A549 (cell line): ENCODE measurements around the gene TRPM4. TPM values are rescaled to one million over a fixed set of nuclear protein-coding genes. Genes with fewer than 3 reads are reported as not detected.
A peak's percentile ranks its signal among the peaks of the same experiment; 100 is the strongest.

ENCODE experiments used
- ATAC-seq, 2 experiments: fragments of 200-7000 bp in 1 of 2; fragments of >200 bp in 1 of 2; cut with Nextera tagmentation in 1 of 2; cut with Tn5 transposase in 1 of 2; 3 replicates each; pipeline versions ENCODE4 v1.8.0 to v1.9.1; 2018 to 2020; ENCODE audit warnings: mild to moderate bottlenecking in 1 of 2, moderate library complexity in 1 of 2
- CTCF ChIA-PET: fragments of 300-600 bp; sonication (Branson Sonifier 250); formaldehyde crosslinking; extraction: SDS; loops from one replicate; lab custom pipeline; 2021; ENCODE audit warnings: antibody characterized with exemption, inconsistent platforms; lab: Yijun Ruan, JAX
- POLR2A ChIA-PET: fragments of 350-600 bp; formaldehyde crosslinking; extraction: SDS; loops from one replicate; lab custom pipeline; 2021; ENCODE audit warnings: antibody characterized with exemption, inconsistent platforms; lab: Yijun Ruan, JAX
- DNase-seq, 2 experiments: peaks; one replicate each; pipeline versions ENCODE4 v3.0.0 to v3.0.0-alpha.2; 2011 to 2016; ENCODE audit warnings: low read depth in 1 of 2, low spot score in 1 of 2
- FAIRE-seq: peaks from 2 replicates; lab custom pipeline; 2011; peaks lifted over from hg19 to GRCh38; lab: Jason Lieb, UNC
- H3K27ac ChIP-seq, 2 experiments: fragments of >200 bp; sonication (Bioruptor Twin); formaldehyde crosslinking; 3 replicates each; pipeline ENCODE4 v1.5.1; 2016 to 2017
- H3K4me1 ChIP-seq: fragments of >200 bp; sonication (Bioruptor Twin); formaldehyde crosslinking; 3 replicates; pipeline ENCODE4 v1.6.1; 2016
- H3K4me2 ChIP-seq: fragments of >200 bp; sonication (Bioruptor Twin); formaldehyde crosslinking; 3 replicates; pipeline ENCODE4 v1.6.1; 2016
- H3K4me3 ChIP-seq: fragments of >200 bp; sonication (Bioruptor Twin); formaldehyde crosslinking; 3 replicates; pipeline ENCODE4 v1.5.1; 2016
- H3K9me3 ChIP-seq: fragments of >200 bp; sonication (Bioruptor Twin); formaldehyde crosslinking; 3 replicates; pipeline ENCODE4 v1.6.1; 2016
- BHLHE40 ChIP-seq: IDR thresholded peaks from 2 replicates; pipeline ENCODE4 v1.6.1; 2012; ENCODE audit warnings: low read depth, low read length, inconsistent platforms
- EHF ChIP-seq: fragments of 250-450 bp; sonication (Bioruptor Pico); IDR thresholded peaks from 2 replicates; pipeline ENCODE4 v1.5.0; 2020; ENCODE audit warnings: mild to moderate bottlenecking
- EHMT2 ChIP-seq: fragments of 200-600 bp; sonication (generic); IDR thresholded peaks from 2 replicates; pipeline ENCODE4 v1.6.1; 2016; ENCODE audit warnings: antibody characterized with exemption, low read depth, mild to moderate bottlenecking, moderate library complexity
- EP300 ChIP-seq, 2 experiments: fragments of >200 bp; sonication (Bioruptor Twin); formaldehyde crosslinking; IDR thresholded peaks; 2 replicates in 1 of 2; 3 replicates in 1 of 2; pipeline ENCODE4 v1.6.1; 2016 to 2017
- FOSB ChIP-seq: fragments of 250-450 bp; sonication (Bioruptor Pico); IDR thresholded peaks from 2 replicates; pipeline ENCODE4 v1.5.0; 2020; ENCODE audit warnings: mild to moderate bottlenecking, moderate library complexity
- FOSL2 ChIP-seq, 2 experiments: fragments of 450-650 bp in 1 of 2; fragments of >200 bp in 1 of 2; sonication (Bioruptor Twin) in 1 of 2; formaldehyde crosslinking; IDR thresholded peaks; 2 replicates each; pipeline versions ENCODE4 v1.5.0 to v1.6.1; 2016 to 2020; ENCODE audit warnings: mild to moderate bottlenecking in 1 of 2, moderate library complexity in 1 of 2
- HEYL ChIP-seq: fragments of 250-450 bp; sonication (Bioruptor Pico); IDR thresholded peaks from 2 replicates; pipeline ENCODE4 v1.8.0; 2021; ENCODE audit warnings: mild to moderate bottlenecking, moderate library complexity
- MYC ChIP-seq: IDR thresholded peaks from 2 replicates; pipeline ENCODE4 v1.6.1; 2012; ENCODE audit warnings: mild to moderate bottlenecking, inconsistent platforms, low read length, improper control_type of control experiment, borderline replicate concordance
- NFE2L2 ChIP-seq: fragments of 150-350 bp; conservative IDR thresholded peaks from 2 replicates; pipeline ENCODE4 v1.6.1; 2014; ENCODE audit warnings: low read length
- NPAS2 ChIP-seq: fragments of 250-450 bp; sonication (Bioruptor Pico); IDR thresholded peaks from 2 replicates; pipeline ENCODE4 v1.8.0; 2022; ENCODE audit warnings: mild to moderate bottlenecking, moderate library complexity, borderline replicate concordance
- NR3C1 ChIP-seq: fragments of >200 bp; sonication (Bioruptor Twin); formaldehyde crosslinking; IDR thresholded peaks from 3 replicates; pipeline ENCODE4 v1.6.1; 2017
- RARB ChIP-seq: fragments of 250-450 bp; sonication (Bioruptor Pico); IDR thresholded peaks from 2 replicates; pipeline ENCODE4 v1.8.0; 2021; ENCODE audit warnings: mild to moderate bottlenecking, moderate library complexity
- RFX5 ChIP-seq: fragments of 450-650 bp; IDR thresholded peaks from 2 replicates; pipeline ENCODE4 v1.7.1; 2014; ENCODE audit warnings: antibody characterized with exemption, mild to moderate bottlenecking, moderate library complexity
- TFCP2L1 ChIP-seq: fragments of 250-450 bp; sonication (Bioruptor Pico); IDR thresholded peaks from 2 replicates; pipeline ENCODE4 v1.5.0; 2021; ENCODE audit warnings: mild to moderate bottlenecking
- ZFP36 ChIP-seq: fragments of 450-650 bp; IDR thresholded peaks from 2 replicates; pipeline ENCODE4 v1.6.1; 2014; ENCODE audit warnings: borderline replicate concordance; ENCODE audit not compliant: partially characterized antibody
- WGBS: methylation state at CpG from one replicate; pipeline ENCODE4 v1.1.6; 2017; ENCODE audit errors: missing lambda C conversion rate; 5-methylcytosine and 5-hydroxymethylcytosine counted together
- polyA plus RNA-seq, 4 experiments: library from polyadenylated mRNA; depleted of rRNA in 3 of 4; stranded (reverse); fragments of >200 nt; fragmentation: RNase III in 1 of 4; extraction: RNeasy Plus Mini Kit Qiagen cat#74134 plus additional on column Dnase treatment in 1 of 4; gene quantifications; 2 replicates in 3 of 4; 3 replicates in 1 of 4; pipeline ENCODE4 v1.2.3, GENCODE V29; 2011 to 2017
- TF ChIP-seq, protein P1 (sequence below): fragments of 150-350 bp; IDR thresholded peaks from 2 replicates; pipeline ENCODE4 v1.6.1; 2014; ENCODE audit warnings: low read depth, mild to moderate bottlenecking, low read length
- TF ChIP-seq, protein P2 (sequence below): fragments of 450-650 bp; IDR thresholded peaks from 2 replicates; pipeline ENCODE4 v1.6.1; 2014; ENCODE audit warnings: antibody characterized with exemption
- TF ChIP-seq, protein P3 (sequence below): fragments of 200-600 bp; sonication (generic); IDR thresholded peaks from 2 replicates; pipeline ENCODE4 v1.6.1; 2016; ENCODE audit warnings: antibody characterized with exemption, mild to moderate bottlenecking, moderate library complexity
- TF ChIP-seq, protein P4 (sequence below): fragments of >200 bp; sonication (Bioruptor Twin); formaldehyde crosslinking; IDR thresholded peaks from 2 replicates; pipeline ENCODE4 v1.6.1; 2016
- TF ChIP-seq, protein P5 (sequence below): fragments of >200 bp; sonication (Bioruptor Twin); formaldehyde crosslinking; IDR thresholded peaks from 3 replicates; pipeline ENCODE4 v1.6.1; 2016
- TF ChIP-seq, protein P6 (sequence below): fragments of 250-450 bp; sonication (Bioruptor Pico); IDR thresholded peaks from 2 replicates; pipeline ENCODE4 v1.5.0; 2021; ENCODE audit warnings: mild to moderate bottlenecking, moderate library complexity, borderline replicate concordance

TRPM4 gene
- polyA plus RNA-seq, 2 of the 4 experiments (the other 2 are of a cell fraction), result 4.7 to 9.1 TPM

DNA sequence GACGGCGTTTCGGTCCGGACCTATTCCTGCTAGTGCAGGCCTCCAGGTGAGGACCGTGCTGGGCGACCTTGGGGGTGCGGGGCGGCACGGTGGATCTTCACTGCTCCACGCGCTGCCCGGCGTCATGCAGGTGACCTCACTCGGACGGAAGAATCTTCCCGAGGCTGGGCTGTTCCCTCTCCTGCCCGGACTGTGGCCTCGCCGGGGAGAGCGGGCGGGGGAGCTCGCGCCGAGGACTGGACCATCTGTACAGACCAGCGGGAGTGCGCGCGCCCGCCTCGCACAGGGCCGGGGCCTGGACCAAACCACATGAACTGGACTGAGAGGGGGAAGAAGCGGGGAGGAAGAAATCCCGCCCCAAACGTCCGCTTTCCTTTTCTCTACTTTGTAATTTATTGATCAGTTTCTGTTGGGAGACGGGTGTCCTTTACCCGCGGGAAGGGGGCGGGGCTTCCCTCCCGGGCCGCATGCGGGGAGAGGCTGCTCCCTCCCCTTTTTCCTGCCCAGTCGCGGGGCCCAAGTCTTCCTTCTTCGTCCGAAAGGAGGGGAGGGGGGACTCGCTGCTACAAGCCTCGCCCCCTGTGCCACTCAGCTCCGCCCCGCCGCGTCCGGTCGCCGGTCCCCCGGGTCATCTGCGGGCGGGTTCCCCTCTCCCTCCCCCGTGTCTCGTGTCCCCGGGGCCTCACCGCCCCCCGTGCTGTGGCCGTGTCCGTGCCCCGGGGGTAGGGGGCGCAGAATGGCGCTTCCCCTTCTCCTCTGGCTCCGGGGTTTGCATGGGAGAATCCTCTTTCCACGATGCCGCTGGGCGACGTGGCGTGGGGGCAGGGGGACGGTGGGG is 7.3 kb upstream of the TRPM4 start (continued):
- TF ChIP-seq TFCP2L1 (CRISPR knock-in tag) (no peak), EHMT2 (no peak), EHF (CRISPR knock-in tag) (no peak), HEYL (CRISPR knock-in tag) (no peak)

DNA sequence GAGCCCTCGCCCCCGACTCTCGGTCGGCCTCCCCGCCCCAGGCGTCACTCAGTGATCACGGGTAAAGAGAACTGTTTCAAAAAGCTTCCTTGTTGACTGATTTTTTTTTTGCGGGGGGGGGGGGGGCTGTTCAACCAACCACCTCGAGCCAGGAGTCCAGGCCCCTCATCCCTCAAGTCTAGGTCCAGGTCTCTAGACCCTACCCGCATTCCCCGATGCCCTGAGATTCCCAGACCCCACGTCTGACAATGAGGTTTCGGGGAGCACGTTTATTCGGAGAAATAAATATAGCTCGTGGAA is 6.7 kb upstream of the TRPM4 start:
- no peak for DNase-seq
- FAIRE-seq, result no peak
- Histone ChIP-seq H3K4me2 (peak overlapping the region; percentile 100), H3K27ac (peak overlapping the region; percentile 76 to 83), H3K9me3 (no peaks in the 10 kb centered on the region), H3K4me1 (peaks cover 26% of the 10 kb centered on the region), H3K4me3 (peak overlapping the region; percentile 68)
- ChIA-PET CTCF (interaction anchor here (0.7 to 15.0 kb wide), 10 partner anchors 8 to 151 kb away, joined by 3 to 298 read pairs (median 6); partner anchors contain the start of genes LIN7B and PPFIA3), POLR2A (interaction anchor here (1.5 to 2.7 kb wide), 2 partner anchors 23 to 31 kb away, joined by 5 to 14 read pairs; partner anchors contain the start of gene PPFIA3)
- 27% methylated on average over 16 of the region's 16 CpGs for WGBS
- TF ChIP-seq NPAS2 (CRISPR knock-in tag) (no peak), NR3C1 (no peak), NFE2L2 (no peak), RARB (CRISPR knock-in tag) (no peak), MYC (no peak), FOSB (no peak), EHMT2 (no peak), EP300 (IDR thresholded peaks at IDR 0.05) (no peak), BHLHE40 (no peak), ZFP36 (no peak), RFX5 (no peak), FOSL2 (IDR thresholded peaks at IDR 0.05) (no peak), FOSL2 (CRISPR knock-in tag; IDR thresholded peaks at IDR 0.05) (no peak), EHF (CRISPR knock-in tag) (no peak)
- TF ChIP-seq, protein P1, sequence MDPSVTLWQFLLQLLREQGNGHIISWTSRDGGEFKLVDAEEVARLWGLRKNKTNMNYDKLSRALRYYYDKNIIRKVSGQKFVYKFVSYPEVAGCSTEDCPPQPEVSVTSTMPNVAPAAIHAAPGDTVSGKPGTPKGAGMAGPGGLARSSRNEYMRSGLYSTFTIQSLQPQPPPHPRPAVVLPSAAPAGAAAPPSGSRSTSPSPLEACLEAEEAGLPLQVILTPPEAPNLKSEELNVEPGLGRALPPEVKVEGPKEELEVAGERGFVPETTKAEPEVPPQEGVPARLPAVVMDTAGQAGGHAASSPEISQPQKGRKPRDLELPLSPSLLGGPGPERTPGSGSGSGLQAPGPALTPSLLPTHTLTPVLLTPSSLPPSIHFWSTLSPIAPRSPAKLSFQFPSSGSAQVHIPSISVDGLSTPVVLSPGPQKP, result no peak
- TF ChIP-seq, protein P2, sequence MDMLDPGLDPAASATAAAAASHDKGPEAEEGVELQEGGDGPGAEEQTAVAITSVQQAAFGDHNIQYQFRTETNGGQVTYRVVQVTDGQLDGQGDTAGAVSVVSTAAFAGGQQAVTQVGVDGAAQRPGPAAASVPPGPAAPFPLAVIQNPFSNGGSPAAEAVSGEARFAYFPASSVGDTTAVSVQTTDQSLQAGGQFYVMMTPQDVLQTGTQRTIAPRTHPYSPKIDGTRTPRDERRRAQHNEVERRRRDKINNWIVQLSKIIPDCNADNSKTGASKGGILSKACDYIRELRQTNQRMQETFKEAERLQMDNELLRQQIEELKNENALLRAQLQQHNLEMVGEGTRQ, result no peak
- TF ChIP-seq, protein P3, sequence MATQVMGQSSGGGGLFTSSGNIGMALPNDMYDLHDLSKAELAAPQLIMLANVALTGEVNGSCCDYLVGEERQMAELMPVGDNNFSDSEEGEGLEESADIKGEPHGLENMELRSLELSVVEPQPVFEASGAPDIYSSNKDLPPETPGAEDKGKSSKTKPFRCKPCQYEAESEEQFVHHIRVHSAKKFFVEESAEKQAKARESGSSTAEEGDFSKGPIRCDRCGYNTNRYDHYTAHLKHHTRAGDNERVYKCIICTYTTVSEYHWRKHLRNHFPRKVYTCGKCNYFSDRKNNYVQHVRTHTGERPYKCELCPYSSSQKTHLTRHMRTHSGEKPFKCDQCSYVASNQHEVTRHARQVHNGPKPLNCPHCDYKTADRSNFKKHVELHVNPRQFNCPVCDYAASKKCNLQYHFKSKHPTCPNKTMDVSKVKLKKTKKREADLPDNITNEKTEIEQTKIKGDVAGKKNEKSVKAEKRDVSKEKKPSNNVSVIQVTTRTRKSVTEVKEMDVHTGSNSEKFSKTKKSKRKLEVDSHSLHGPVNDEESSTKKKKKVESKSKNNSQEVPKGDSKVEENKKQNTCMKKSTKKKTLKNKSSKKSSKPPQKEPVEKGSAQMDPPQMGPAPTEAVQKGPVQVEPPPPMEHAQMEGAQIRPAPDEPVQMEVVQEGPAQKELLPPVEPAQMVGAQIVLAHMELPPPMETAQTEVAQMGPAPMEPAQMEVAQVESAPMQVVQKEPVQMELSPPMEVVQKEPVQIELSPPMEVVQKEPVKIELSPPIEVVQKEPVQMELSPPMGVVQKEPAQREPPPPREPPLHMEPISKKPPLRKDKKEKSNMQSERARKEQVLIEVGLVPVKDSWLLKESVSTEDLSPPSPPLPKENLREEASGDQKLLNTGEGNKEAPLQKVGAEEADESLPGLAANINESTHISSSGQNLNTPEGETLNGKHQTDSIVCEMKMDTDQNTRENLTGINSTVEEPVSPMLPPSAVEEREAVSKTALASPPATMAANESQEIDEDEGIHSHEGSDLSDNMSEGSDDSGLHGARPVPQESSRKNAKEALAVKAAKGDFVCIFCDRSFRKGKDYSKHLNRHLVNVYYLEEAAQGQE, result no peak
- TF ChIP-seq, protein P4, sequence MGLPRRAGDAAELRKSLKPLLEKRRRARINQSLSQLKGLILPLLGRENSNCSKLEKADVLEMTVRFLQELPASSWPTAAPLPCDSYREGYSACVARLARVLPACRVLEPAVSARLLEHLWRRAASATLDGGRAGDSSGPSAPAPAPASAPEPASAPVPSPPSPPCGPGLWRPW, result no peak
- TF ChIP-seq, protein P5, sequence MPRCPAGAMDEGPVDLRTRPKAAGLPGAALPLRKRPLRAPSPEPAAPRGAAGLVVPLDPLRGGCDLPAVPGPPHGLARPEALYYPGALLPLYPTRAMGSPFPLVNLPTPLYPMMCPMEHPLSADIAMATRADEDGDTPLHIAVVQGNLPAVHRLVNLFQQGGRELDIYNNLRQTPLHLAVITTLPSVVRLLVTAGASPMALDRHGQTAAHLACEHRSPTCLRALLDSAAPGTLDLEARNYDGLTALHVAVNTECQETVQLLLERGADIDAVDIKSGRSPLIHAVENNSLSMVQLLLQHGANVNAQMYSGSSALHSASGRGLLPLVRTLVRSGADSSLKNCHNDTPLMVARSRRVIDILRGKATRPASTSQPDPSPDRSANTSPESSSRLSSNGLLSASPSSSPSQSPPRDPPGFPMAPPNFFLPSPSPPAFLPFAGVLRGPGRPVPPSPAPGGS, result no peak
- TF ChIP-seq, protein P6, sequence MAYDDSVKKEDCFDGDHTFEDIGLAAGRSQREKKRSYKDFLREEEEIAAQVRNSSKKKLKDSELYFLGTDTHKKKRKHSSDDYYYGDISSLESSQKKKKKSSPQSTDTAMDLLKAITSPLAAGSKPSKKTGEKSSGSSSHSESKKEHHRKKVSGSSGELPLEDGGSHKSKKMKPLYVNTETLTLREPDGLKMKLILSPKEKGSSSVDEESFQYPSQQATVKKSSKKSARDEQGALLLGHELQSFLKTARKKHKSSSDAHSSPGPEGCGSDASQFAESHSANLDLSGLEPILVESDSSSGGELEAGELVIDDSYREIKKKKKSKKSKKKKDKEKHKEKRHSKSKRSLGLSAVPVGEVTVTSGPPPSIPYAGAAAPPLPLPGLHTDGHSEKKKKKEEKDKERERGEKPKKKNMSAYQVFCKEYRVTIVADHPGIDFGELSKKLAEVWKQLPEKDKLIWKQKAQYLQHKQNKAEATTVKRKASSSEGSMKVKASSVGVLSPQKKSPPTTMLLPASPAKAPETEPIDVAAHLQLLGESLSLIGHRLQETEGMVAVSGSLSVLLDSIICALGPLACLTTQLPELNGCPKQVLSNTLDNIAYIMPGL, result no peak
- no peak for ATAC-seq
